BLaER1 treated with 17β-estradiol and CSF1 and Interleukin-3, amounts not matched to agents 10 nM and 100 nM (cell line): ENCODE results near the gene PRTN3.

Source experiments
- H3K27ac ChIP-seq, 11 experiments: shearing (Covaris generic); formaldehyde crosslinking; 2 replicates each; pipeline ENCODE4 v1.8.1; 2022
- H3K27me3 ChIP-seq, 11 experiments: shearing (Covaris generic); formaldehyde crosslinking; 2 replicates each; pipeline ENCODE4 v1.8.1; 2022
- H3K36me3 ChIP-seq, 11 experiments: shearing (Covaris generic); formaldehyde crosslinking; 2 replicates each; pipeline ENCODE4 v1.8.1; 2022
- H3K4me1 ChIP-seq, 10 experiments: shearing (Covaris generic); formaldehyde crosslinking; 2 replicates each; pipeline ENCODE4 v1.8.1; 2022
- H3K4me2 ChIP-seq, 11 experiments: shearing (Covaris generic); formaldehyde crosslinking; 2 replicates each; pipeline ENCODE4 v1.8.1; 2022
- H3K4me3 ChIP-seq, 10 experiments: shearing (Covaris generic); formaldehyde crosslinking; 2 replicates each; pipeline ENCODE4 v1.8.1; 2022
- H3K9ac ChIP-seq, 11 experiments: shearing (Covaris generic); formaldehyde crosslinking; 2 replicates each; pipeline ENCODE4 v1.8.1; 2022
- H3K9me3 ChIP-seq, 11 experiments: shearing (Covaris generic); formaldehyde crosslinking; replicated peaks in 1 of 11; 2 replicates each; pipeline ENCODE4 v1.8.1; 2022
- H4K20me1 ChIP-seq, 11 experiments: shearing (Covaris generic); formaldehyde crosslinking; 2 replicates each; pipeline ENCODE4 v1.8.1; 2022
- Cebpa-rat ChIP-seq, 11 experiments: shearing (Covaris generic); IDR thresholded peaks; 2 replicates each; pipeline ENCODE4 v1.8.1; 2022

Gene PRTN3

GRCh38 chr19:869245-870177 is 28.7 kb downstream of the PRTN3 start:
- Histone ChIP-seq H3K27me3 (no peaks in the 10 kb centered on the region), H4K20me1 (peaks cover 0 to 52% (median 18%) of the 10 kb centered on the region in 11 experiments; a peak in 15 of 22 replicates), H3K4me1 (peaks cover 20 to 50% (median 46%) of the 10 kb centered on the region in 10 experiments), H3K36me3 (peaks cover 36 to 60% (median 46%) of the 10 kb centered on the region in 11 experiments), H3K27ac (peak overlapping the region in 4 of 11 experiments; percentile 10 to 44 (median 30); a peak in 6 of 22 replicates), H3K9me3 (no peaks in the 10 kb centered on the region), H3K4me2 (peak overlapping the region in 7 of 11 experiments; percentile 32 to 78 (median 67); a peak in 12 of 22 replicates), H3K4me3 (no peak overlapping the region), H3K9ac (peak overlapping the region in 4 of 11 experiments; percentile 9 to 46 (median 28); a peak in 6 of 22 replicates)
- no peak for TF ChIP-seq Cebpa-rat (IDR thresholded peaks at IDR 0.05)

GRCh38 chr19:870314-870713 is 29.5 kb downstream of the PRTN3 start:
- Histone ChIP-seq H4K20me1 (peaks cover 0 to 50% (median 19%) of the 10 kb centered on the region in 11 experiments; a peak in 15 of 22 replicates), H3K4me2 (no peak overlapping the region), H3K4me3 (no peak overlapping the region), H3K27ac (no peak overlapping the region), H3K9ac (no peak overlapping the region), H3K4me1 (peaks cover 20 to 47% (median 45%) of the 10 kb centered on the region in 10 experiments), H3K36me3 (peaks cover 44 to 67% (median 53%) of the 10 kb centered on the region in 11 experiments), H3K27me3 (no peaks in the 10 kb centered on the region), H3K9me3 (no peaks in the 10 kb centered on the region)
- no peak for TF ChIP-seq Cebpa-rat (IDR thresholded peaks at IDR 0.05)

DNA sequence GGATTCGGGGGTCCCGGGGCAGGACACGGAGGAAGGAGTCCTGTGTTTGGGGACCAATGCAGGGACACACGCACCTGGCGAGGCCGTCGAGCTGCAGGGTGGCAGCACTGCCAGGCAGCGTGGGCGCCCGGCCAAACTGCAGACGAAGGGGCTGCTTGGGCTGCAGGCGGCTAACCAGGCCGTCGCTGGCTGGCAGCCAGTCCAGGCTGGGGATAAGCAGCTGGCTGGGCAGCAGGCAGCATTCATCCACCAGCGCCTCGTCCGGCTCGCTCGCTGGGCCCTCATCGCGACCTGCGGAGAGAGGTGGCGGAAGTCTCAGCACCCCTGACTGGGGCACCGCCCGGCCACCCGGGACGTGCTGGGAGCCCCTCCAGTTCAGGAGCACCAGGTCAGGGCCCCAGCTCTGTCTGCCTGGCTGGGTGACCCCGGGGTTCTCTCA is 30.2 kb downstream of the PRTN3 start:
- H3K4me1 ChIP-seq, result peaks cover 20 to 47% (median 45%) of the 10 kb centered on the region in 10 experiments
- no peaks in the 10 kb centered on the region for H3K9me3 ChIP-seq
- peaks cover 50 to 69% (median 59%) of the 10 kb centered on the region in 11 experiments for H3K36me3 ChIP-seq

GRCh38 chr19:871446-872265 is 30.9 kb downstream of the PRTN3 start:
- H3K9ac ChIP-seq, result peak overlapping the region in 10 of 11 experiments; percentile 32 to 67 (median 58); a peak in 15 of 22 replicates
- peak overlapping the region in 10 of 11 experiments; percentile 22 to 77 (median 66); a peak in 17 of 22 replicates for H3K27ac ChIP-seq
- H3K27me3 ChIP-seq, result no peaks in the 10 kb centered on the region
- H3K9me3 ChIP-seq, result no peaks in the 10 kb centered on the region
- TF ChIP-seq Cebpa-rat (IDR thresholded peaks at IDR 0.05), result no peak
- H3K4me2 ChIP-seq, result peak overlapping the region; percentile 66 to 84 (median 76)
- H3K4me3 ChIP-seq, result peak overlapping the region in 2 of 10 experiments; percentile 26 to 38; a peak in 3 of 20 replicates
- H3K36me3 ChIP-seq, result peaks cover 57 to 76% (median 66%) of the 10 kb centered on the region in 11 experiments
- H3K4me1 ChIP-seq, result peaks cover 20 to 47% (median 44%) of the 10 kb centered on the region in 10 experiments
- peaks cover under 1 to 55% (median 19%) of the 10 kb centered on the region in 11 experiments; a peak in 17 of 22 replicates for H4K20me1 ChIP-seq

More for the DNA sequence above, 30.2 kb downstream of the PRTN3 start:
- Histone ChIP-seq H3K9ac (no peak overlapping the region), H3K4me3 (no peak overlapping the region), H3K27ac (peak overlapping the region in 1 of 11 experiments; percentile 10; a peak in 1 of 22 replicates), H4K20me1 (peaks cover 0 to 50% (median 19%) of the 10 kb centered on the region in 11 experiments; a peak in 15 of 22 replicates), H3K27me3 (no peaks in the 10 kb centered on the region), H3K4me2 (no peak overlapping the region)
- no peak for TF ChIP-seq Cebpa-rat (IDR thresholded peaks at IDR 0.05)

GRCh38 chr19:872266-872951 is 31.6 kb downstream of the PRTN3 start:
- Histone ChIP-seq H3K4me2 (peak overlapping the region; percentile 66 to 84 (median 76)), H3K9ac (peak overlapping the region in 10 of 11 experiments; percentile 32 to 67 (median 58); a peak in 15 of 22 replicates), H3K27ac (peak overlapping the region in 10 of 11 experiments; percentile 22 to 77 (median 66); a peak in 18 of 22 replicates)

DNA sequence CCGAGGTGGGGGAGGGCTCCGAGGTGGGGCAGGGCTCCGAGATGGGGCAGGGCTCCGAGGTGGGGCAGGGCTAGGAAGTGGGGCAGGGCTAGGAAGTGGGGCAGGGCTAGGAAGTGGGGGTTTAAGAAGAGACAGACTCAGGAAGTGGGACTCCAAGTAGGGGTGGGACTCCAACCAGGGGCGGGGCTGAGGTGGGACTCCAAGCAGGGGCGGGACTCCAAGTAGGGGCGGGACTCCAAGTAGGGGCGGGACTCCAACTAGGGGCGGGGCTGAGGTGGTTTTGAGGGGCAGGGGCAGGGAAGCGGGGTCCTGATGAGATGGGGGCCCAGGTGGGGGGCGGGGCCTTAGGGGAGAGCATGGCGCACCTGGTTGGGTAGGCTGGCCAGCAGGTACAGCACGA is 32.3 kb downstream of the PRTN3 start:
- H3K4me2 ChIP-seq, result peak overlapping the region in 4 of 11 experiments; percentile 10 to 48 (median 42); a peak in 3 of 22 replicates
- peak overlapping the region in 1 of 11 experiments; percentile 77; a peak in 3 of 22 replicates for H3K27ac ChIP-seq
- peaks cover 60 to 72% (median 67%) of the 10 kb centered on the region in 11 experiments for H3K36me3 ChIP-seq

More at GRCh38 chr19:872266-872951, 31.6 kb downstream of the PRTN3 start:
- H3K9me3 ChIP-seq, result no peaks in the 10 kb centered on the region
- H3K36me3 ChIP-seq, result peaks cover 64 to 78% (median 73%) of the 10 kb centered on the region in 11 experiments
- H4K20me1 ChIP-seq, result peaks cover 7 to 56% (median 23%) of the 10 kb centered on the region in 11 experiments; a peak in 17 of 22 replicates
- peaks cover 20 to 44% (median 38%) of the 10 kb centered on the region in 10 experiments for H3K4me1 ChIP-seq
- no peak for TF ChIP-seq Cebpa-rat (IDR thresholded peaks at IDR 0.05)
- H3K4me3 ChIP-seq, result peak overlapping the region in 2 of 10 experiments; percentile 26 to 38; a peak in 3 of 20 replicates
- no peaks in the 10 kb centered on the region for H3K27me3 ChIP-seq

GRCh38 chr19:873561-874041 is 32.8 kb downstream of the PRTN3 start:
- H3K4me1 ChIP-seq, result peaks cover 20 to 32% (median 26%) of the 10 kb centered on the region in 10 experiments
- H3K4me2 ChIP-seq, result peak overlapping the region in 4 of 11 experiments; percentile 10 to 48 (median 42); a peak in 4 of 22 replicates
- H3K9ac ChIP-seq, result no peak overlapping the region; a peak in 1 of 22 replicates
- H3K4me3 ChIP-seq, result no peak overlapping the region
- TF ChIP-seq Cebpa-rat (IDR thresholded peaks at IDR 0.05), result no peak
- peak overlapping the region in 1 of 11 experiments; percentile 9; a peak in 1 of 22 replicates for H3K27ac ChIP-seq
- H4K20me1 ChIP-seq, result peaks cover 0 to 44% (median 15%) of the 10 kb centered on the region in 11 experiments; a peak in 16 of 22 replicates
- no peaks in the 10 kb centered on the region for H3K9me3 ChIP-seq
- H3K27me3 ChIP-seq, result no peaks in the 10 kb centered on the region
- peaks cover 55 to 66% (median 62%) of the 10 kb centered on the region in 11 experiments for H3K36me3 ChIP-seq

More for the DNA sequence above, 32.3 kb downstream of the PRTN3 start:
- Histone ChIP-seq H3K4me3 (no peak overlapping the region), H3K4me1 (peaks cover 20 to 38% (median 31%) of the 10 kb centered on the region in 10 experiments), H3K9me3 (no peaks in the 10 kb centered on the region), H3K27me3 (no peaks in the 10 kb centered on the region), H3K9ac (no peak overlapping the region), H4K20me1 (peaks cover 5 to 49% (median 20%) of the 10 kb centered on the region in 11 experiments; a peak in 17 of 22 replicates)
- no peak for TF ChIP-seq Cebpa-rat (IDR thresholded peaks at IDR 0.05)
